ENCODE results near the gene CAPN15. TPM values are rescaled to one million over a fixed set of nuclear protein-coding genes. Genes with fewer than 3 reads are reported as not detected.

CAPN15 gene
- total and polyA plus RNA-seq, 8 donors = 25.4 to 75.7 (median 40.3) TPM

DNA sequence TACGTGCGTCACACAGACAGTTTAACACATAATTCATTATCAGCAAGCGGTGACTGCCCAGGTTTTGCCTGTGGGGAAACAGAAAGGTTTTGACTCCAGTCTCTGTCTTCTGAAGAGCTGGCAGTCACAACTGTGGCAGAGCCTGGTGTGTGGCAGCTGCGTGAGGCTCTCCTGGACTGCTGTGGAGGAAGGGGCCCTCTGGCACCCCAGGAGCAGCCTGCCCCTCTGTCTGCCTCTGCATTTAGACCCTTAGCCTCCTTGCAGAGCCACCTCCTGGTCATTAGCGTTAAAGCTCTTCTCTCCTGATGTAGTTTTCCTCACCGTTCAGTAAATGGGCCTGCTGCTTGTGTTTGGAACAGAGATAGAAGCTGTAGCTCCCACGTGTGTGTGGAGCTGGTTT is 73.3 kb downstream of the CAPN15 start:
- TF ChIP-seq, protein P1, sequence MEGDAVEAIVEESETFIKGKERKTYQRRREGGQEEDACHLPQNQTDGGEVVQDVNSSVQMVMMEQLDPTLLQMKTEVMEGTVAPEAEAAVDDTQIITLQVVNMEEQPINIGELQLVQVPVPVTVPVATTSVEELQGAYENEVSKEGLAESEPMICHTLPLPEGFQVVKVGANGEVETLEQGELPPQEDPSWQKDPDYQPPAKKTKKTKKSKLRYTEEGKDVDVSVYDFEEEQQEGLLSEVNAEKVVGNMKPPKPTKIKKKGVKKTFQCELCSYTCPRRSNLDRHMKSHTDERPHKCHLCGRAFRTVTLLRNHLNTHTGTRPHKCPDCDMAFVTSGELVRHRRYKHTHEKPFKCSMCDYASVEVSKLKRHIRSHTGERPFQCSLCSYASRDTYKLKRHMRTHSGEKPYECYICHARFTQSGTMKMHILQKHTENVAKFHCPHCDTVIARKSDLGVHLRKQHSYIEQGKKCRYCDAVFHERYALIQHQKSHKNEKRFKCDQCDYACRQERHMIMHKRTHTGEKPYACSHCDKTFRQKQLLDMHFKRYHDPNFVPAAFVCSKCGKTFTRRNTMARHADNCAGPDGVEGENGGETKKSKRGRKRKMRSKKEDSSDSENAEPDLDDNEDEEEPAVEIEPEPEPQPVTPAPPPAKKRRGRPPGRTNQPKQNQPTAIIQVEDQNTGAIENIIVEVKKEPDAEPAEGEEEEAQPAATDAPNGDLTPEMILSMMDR (IDR thresholded peaks at IDR 0.05) = no peak
- no peak for DNase-seq
- WGBS, 2 donors = 47 to 60% methylated on average over 7 of the region's 7 CpGs
- peaks cover 8 to 11% (median 10%) of the 10 kb centered on the region in 3 donors for H3K4me1 ChIP-seq
- intact Hi-C loops (cut with DNase I) = no loop called here
- H3K9me3 ChIP-seq = no peaks in the 10 kb centered on the region
- H3K36me3 ChIP-seq = peaks cover 0 to 6% (median 0%) of the 10 kb centered on the region in 3 donors
- no peak for FAIRE-seq
- no peak overlapping the region for H3K4me3 ChIP-seq
- H3K27ac ChIP-seq = no peak overlapping the region
- no peaks in the 10 kb centered on the region for H3K27me3 ChIP-seq
- peak in 1 of 4 donors; percentile 8 for ATAC-seq

DNA sequence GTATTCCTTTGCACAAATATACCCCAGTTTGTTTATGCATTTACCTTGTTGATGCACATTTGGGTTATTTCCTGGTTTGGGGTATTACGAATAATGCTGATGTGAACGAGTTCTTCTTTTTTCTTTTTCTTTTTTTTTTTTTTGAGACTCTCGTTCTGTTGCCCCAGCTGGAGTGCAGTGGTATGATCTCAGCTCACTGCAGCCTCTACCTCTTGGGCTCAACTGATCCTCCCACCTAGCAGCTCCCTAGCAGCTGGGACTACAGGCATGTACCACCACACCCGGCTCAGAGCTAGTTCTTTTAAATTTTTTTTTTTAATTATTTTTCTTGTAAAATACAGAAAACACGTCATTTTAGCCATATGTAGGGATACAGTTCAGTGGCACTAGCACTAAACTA is 76.4 kb downstream of the CAPN15 start:
- Histone ChIP-seq H3K36me3 (peaks cover 0 to 6% (median 0%) of the 10 kb centered on the region in 3 donors), H3K27me3 (no peaks in the 10 kb centered on the region), H3K4me3 (no peak overlapping the region), H3K27ac (no peak overlapping the region), H3K9me3 (no peaks in the 10 kb centered on the region), H3K4me1 (no peaks in the 10 kb centered on the region)
- TF ChIP-seq, protein P1 (IDR thresholded peaks at IDR 0.05) = no peak
- 79 to 84% methylated on average over 5 of the region's 5 CpGs for WGBS, 2 donors
- intact Hi-C loops (cut with DNase I) = no loop called here
- ATAC-seq (no peak), FAIRE-seq (no peak), DNase-seq (no peak)

Small RNA genes lying within 50 kb of the gene (microRNA-seq; reads per million reads assigned to microRNA genes)
- gene MIR3176 (0.39 to 1.2 reads per million in 2 donors), gene MIR5587 (0 reads per million in 2 donors)

Other genes starting within 250 kb of the CAPN15 start
- gene ARHGDIG, start 247.1 kb upstream of the CAPN15 start, total RNA-seq = 10 to 100 TPM in 5 of 6 donors, 1 to 10 TPM in 1; 5.6 to 62.8 (median 50.7) TPM
- 100 to 1,000 TPM in 1 of 2 donors, 10 to 100 TPM in 1; 35.6 to 165 TPM for gene ARHGDIG, start 247.1 kb upstream of the CAPN15 start, polyA plus RNA-seq
- 1,000 to 10,000 TPM in 3 of 6 donors, 100 to 1,000 TPM in 2, 10 to 100 TPM in 1; 13.0 to 1,352 (median 889) TPM for gene PDIA2, start 244.5 kb upstream of the CAPN15 start, total RNA-seq
- 1,000 to 10,000 TPM; 1,758 to 3,084 TPM for gene PDIA2, start 244.5 kb upstream of the CAPN15 start, polyA plus RNA-seq
- 10 to 100 TPM in 3 of 6 donors, 1 to 10 TPM in 3; 8.0 to 13.6 (median 9.6) TPM for gene AXIN1, start 175.0 kb upstream of the CAPN15 start, total RNA-seq
- gene AXIN1, start 175.0 kb upstream of the CAPN15 start, polyA plus RNA-seq = 10 to 100 TPM; 12.3 to 12.8 TPM
- gene MRPL28, start 157.2 kb upstream of the CAPN15 start, total RNA-seq = 10 to 100 TPM in 5 of 6 donors, 1 to 10 TPM in 1; 9.2 to 22.0 (median 18.6) TPM
- 10 to 100 TPM; 58.1 to 65.4 TPM for gene MRPL28, start 157.2 kb upstream of the CAPN15 start, polyA plus RNA-seq
- 10 to 100 TPM; 53.1 to 75.5 (median 58.9) TPM for gene PGAP6, start 145.7 kb upstream of the CAPN15 start, total RNA-seq
- 10 to 100 TPM; 62.1 to 88.5 TPM for gene PGAP6, start 145.7 kb upstream of the CAPN15 start, polyA plus RNA-seq
- 10 to 100 TPM; 11.0 to 32.5 (median 20.8) TPM for gene NME4, start 130.5 kb upstream of the CAPN15 start, total RNA-seq
- gene NME4, start 130.5 kb upstream of the CAPN15 start, polyA plus RNA-seq = 10 to 100 TPM; 48.4 to 68.6 TPM
- 10 to 100 TPM in 5 of 6 donors, 1 to 10 TPM in 1; 9.2 to 21.4 (median 15.6) TPM for gene DECR2, start 125.8 kb upstream of the CAPN15 start, total RNA-seq
- gene DECR2, start 125.8 kb upstream of the CAPN15 start, polyA plus RNA-seq = 10 to 100 TPM; 48.8 to 68.0 TPM
- 10 to 100 TPM; 22.0 to 41.3 (median 29.7) TPM for gene RAB11FIP3, start 102.1 kb upstream of the CAPN15 start, total RNA-seq
- 10 to 100 TPM; 42.4 to 67.4 TPM for gene RAB11FIP3, start 102.1 kb upstream of the CAPN15 start, polyA plus RNA-seq
- 1 to 10 TPM in 1 of 6 donors, under 1 TPM in 5; 0.09 to 1.0 (median 0.70) TPM for gene PRR35, start 32.7 kb downstream of the CAPN15 start, total RNA-seq
- under 1 TPM; 0.38 to 0.72 TPM for gene PRR35, start 32.7 kb downstream of the CAPN15 start, polyA plus RNA-seq
- under 1 TPM in 4 of 6 donors, not detected in 2; 0.08 to 0.28 (median 0.14) TPM for gene NHLRC4, start 39.3 kb downstream of the CAPN15 start, total RNA-seq
- gene NHLRC4, start 39.3 kb downstream of the CAPN15 start, polyA plus RNA-seq = under 1 TPM; 0.05 to 0.27 TPM
- 10 to 100 TPM; 29.7 to 48.4 (median 40.0) TPM for gene PIGQ, start 42.3 kb downstream of the CAPN15 start, total RNA-seq
- gene PIGQ, start 42.3 kb downstream of the CAPN15 start, polyA plus RNA-seq = 100 to 1,000 TPM in 1 of 2 donors, 10 to 100 TPM in 1; 79.5 to 165 TPM
- gene RAB40C, start 62.4 kb downstream of the CAPN15 start, total RNA-seq = 10 to 100 TPM; 19.4 to 42.4 (median 30.6) TPM
- 10 to 100 TPM; 47.0 to 71.4 TPM for gene RAB40C, start 62.4 kb downstream of the CAPN15 start, polyA plus RNA-seq
- 1 to 10 TPM in 3 of 6 donors, under 1 TPM in 3; 0.75 to 2.0 (median 1.2) TPM for gene WFIKKN1, start 103.3 kb downstream of the CAPN15 start, total RNA-seq
- 10 to 100 TPM in 1 of 2 donors, 1 to 10 TPM in 1; 2.6 to 13.8 TPM for gene WFIKKN1, start 103.3 kb downstream of the CAPN15 start, polyA plus RNA-seq
- gene METTL26, start 108.6 kb downstream of the CAPN15 start, total RNA-seq = 10 to 100 TPM; 18.8 to 32.3 (median 24.4) TPM
- 100 to 1,000 TPM in 1 of 2 donors, 10 to 100 TPM in 1; 87.6 to 130 TPM for gene METTL26, start 108.6 kb downstream of the CAPN15 start, polyA plus RNA-seq
- 10 to 100 TPM; 19.0 to 33.9 (median 21.9) TPM for gene MCRIP2, start 114.1 kb downstream of the CAPN15 start, total RNA-seq
- 10 to 100 TPM; 65.1 to 89.3 TPM for gene MCRIP2, start 114.1 kb downstream of the CAPN15 start, polyA plus RNA-seq
- 10 to 100 TPM; 14.7 to 23.4 (median 19.3) TPM for gene WDR90, start 121.7 kb downstream of the CAPN15 start, total RNA-seq
- gene WDR90, start 121.7 kb downstream of the CAPN15 start, polyA plus RNA-seq = 10 to 100 TPM; 85.5 to 91.3 TPM
- 10 to 100 TPM; 33.5 to 66.2 (median 45.6) TPM for gene RHOT2, start 140.4 kb downstream of the CAPN15 start, total RNA-seq
- 100 to 1,000 TPM; 260 to 265 TPM for gene RHOT2, start 140.4 kb downstream of the CAPN15 start, polyA plus RNA-seq
- gene RHBDL1, start 148.0 kb downstream of the CAPN15 start, total RNA-seq = 1 to 10 TPM in 1 of 6 donors, under 1 TPM in 5; 0.28 to 1.0 (median 0.84) TPM
- 1 to 10 TPM; 2.3 to 5.1 TPM for gene RHBDL1, start 148.0 kb downstream of the CAPN15 start, polyA plus RNA-seq
- gene STUB1, start 152.7 kb downstream of the CAPN15 start, total RNA-seq = 10 to 100 TPM; 40.1 to 66.1 (median 56.0) TPM
- gene STUB1, start 152.7 kb downstream of the CAPN15 start, polyA plus RNA-seq = 100 to 1,000 TPM in 1 of 2 donors, 10 to 100 TPM in 1; 89.5 to 130 TPM
- 10 to 100 TPM; 25.0 to 40.3 (median 30.9) TPM for gene JMJD8, start 156.6 kb downstream of the CAPN15 start, total RNA-seq
- gene JMJD8, start 156.6 kb downstream of the CAPN15 start, polyA plus RNA-seq = 10 to 100 TPM; 47.4 to 50.2 TPM
- 1 to 10 TPM; 3.5 to 7.5 (median 5.2) TPM for gene WDR24, start 162.7 kb downstream of the CAPN15 start, total RNA-seq
- gene WDR24, start 162.7 kb downstream of the CAPN15 start, polyA plus RNA-seq = 1 to 10 TPM; 7.9 to 8.7 TPM
- 1 to 10 TPM in 4 of 6 donors, under 1 TPM in 2; 0.60 to 2.8 (median 1.7) TPM for gene FBXL16, start 178.1 kb downstream of the CAPN15 start, total RNA-seq
- 10 to 100 TPM in 1 of 2 donors, 1 to 10 TPM in 1; 4.8 to 17.7 TPM for gene FBXL16, start 178.1 kb downstream of the CAPN15 start, polyA plus RNA-seq
- gene METRN, start 187.4 kb downstream of the CAPN15 start, total RNA-seq = 10 to 100 TPM; 27.6 to 44.9 (median 37.7) TPM
- gene METRN, start 187.4 kb downstream of the CAPN15 start, polyA plus RNA-seq = 10 to 100 TPM; 74.2 to 82.0 TPM
- gene ANTKMT, start 193.4 kb downstream of the CAPN15 start, total RNA-seq = 10 to 100 TPM; 12.2 to 25.5 (median 20.1) TPM
- 10 to 100 TPM; 35.2 to 41.7 TPM for gene ANTKMT, start 193.4 kb downstream of the CAPN15 start, polyA plus RNA-seq
- under 1 TPM; 0.16 to 0.95 (median 0.25) TPM for gene CCDC78, start 198.7 kb downstream of the CAPN15 start, total RNA-seq
- gene CCDC78, start 198.7 kb downstream of the CAPN15 start, polyA plus RNA-seq = 1 to 10 TPM; 2.1 to 7.7 TPM
- 1 to 10 TPM in 4 of 6 donors, under 1 TPM in 2; 0.47 to 4.6 (median 1.1) TPM for gene HAGHL, start 199.4 kb downstream of the CAPN15 start, total RNA-seq
- gene HAGHL, start 199.4 kb downstream of the CAPN15 start, polyA plus RNA-seq = 10 to 100 TPM in 1 of 2 donors, 1 to 10 TPM in 1; 6.4 to 17.5 TPM
- 10 to 100 TPM; 11.1 to 25.4 (median 14.1) TPM for gene CIAO3, start 213.3 kb downstream of the CAPN15 start, total RNA-seq
- gene CIAO3, start 213.3 kb downstream of the CAPN15 start, polyA plus RNA-seq = 10 to 100 TPM; 40.2 to 72.9 TPM
- gene MSLN, start 233.0 kb downstream of the CAPN15 start, total RNA-seq = 1 to 10 TPM in 2 of 6 donors, under 1 TPM in 3, not detected in 1; 0.35 to 2.4 (median 0.90) TPM
- gene MSLN, start 233.0 kb downstream of the CAPN15 start, polyA plus RNA-seq = 1 to 10 TPM in 1 of 2 donors, under 1 TPM in 1; 0.96 to 4.6 TPM

Measured in pancreas (tissue), 10 donors.